HEK293 (cell line): Measurements from ENCODE around the gene P2RX6.

ENCODE experiments used
- CTCF ChIA-PET: fragments of 350-600 bp; formaldehyde crosslinking; extraction: SDS; loops from one replicate; lab custom pipeline; 2021; ENCODE audit warnings: antibody characterized with exemption; lab: Yijun Ruan, JAX
- POLR2A ChIA-PET: fragments of 300-600 bp; formaldehyde crosslinking; extraction: SDS; loops from one replicate; lab custom pipeline; 2020; ENCODE audit warnings: antibody characterized with exemption, inconsistent platforms; lab: Yijun Ruan, JAX
- H3K27ac ChIP-seq: fragments of 200-500 bp; sonication (Bioruptor generic); 2 replicates; pipeline ENCODE4 v1.5.1; 2014; ENCODE audit warnings: low read depth, low read length, control low read depth, inconsistent platforms; ENCODE audit errors: extremely low read depth
- H3K36me3 ChIP-seq, 2 experiments: fragments of 200-500 bp in 1 of 2; sonication (Bioruptor generic) in 1 of 2; 1 replicate in 1 of 2; 2 replicates in 1 of 2; pipeline ENCODE4 v1.5.1; 2014 to 2017; ENCODE audit warnings: inconsistent platforms in 2 of 2, low read length in 2 of 2; ENCODE audit not compliant: control insufficient read depth in 2 of 2, insufficient read depth in 1 of 2
- H3K4me1 ChIP-seq: fragments of 200-500 bp; sonication (Bioruptor generic); 2 replicates; pipeline ENCODE4 v1.5.1; 2014; ENCODE audit warnings: mild to moderate bottlenecking, low read length, inconsistent platforms; ENCODE audit not compliant: control insufficient read depth, insufficient read depth
- H3K4me3 ChIP-seq: 2 replicates; pipeline ENCODE4 v1.5.1; 2011; ENCODE audit warnings: low read depth, mild to moderate bottlenecking, control low read depth, low read length, moderate library complexity
- H3K9me3 ChIP-seq: fragments of 200-500 bp; sonication (Bioruptor generic); 2 replicates; pipeline ENCODE4 v1.5.1; 2014; ENCODE audit warnings: low read depth, low read length, inconsistent platforms; ENCODE audit not compliant: control insufficient read depth, insufficient read depth
- ELK4 ChIP-seq: IDR thresholded peaks from 2 replicates; pipeline ENCODE4 v1.6.1; 2011; ENCODE audit warnings: mild to moderate bottlenecking, low read depth, low read length, borderline replicate concordance
- HOXC10 ChIP-seq: sonication (generic); formaldehyde crosslinking; IDR thresholded peaks from 2 replicates; pipeline ENCODE4 v1.8.1; 2023; ENCODE audit warnings: mild to moderate bottlenecking, missing genetic modification reagents
- KLF10 ChIP-seq: fragments of 450-650 bp; IDR thresholded peaks from 2 replicates; pipeline ENCODE4 v1.5.1; 2018; ENCODE audit warnings: missing biosample characterization, mild to moderate bottlenecking, missing genetic modification characterization
- KLF17 ChIP-seq: fragments of 450-650 bp; formaldehyde crosslinking; IDR thresholded peaks from 2 replicates; pipeline ENCODE4 v1.5.1; 2016; ENCODE audit warnings: missing biosample characterization, missing genetic modification characterization
- OSR2 ChIP-seq: fragments of 450-650 bp; formaldehyde crosslinking; IDR thresholded peaks from 2 replicates; pipeline ENCODE4 v1.5.1; 2016; ENCODE audit warnings: missing biosample characterization, missing genetic modification characterization
- PRDM10 ChIP-seq: fragments of 450-650 bp; formaldehyde crosslinking; IDR thresholded peaks from 2 replicates; pipeline ENCODE4 v1.5.1; 2016; ENCODE audit warnings: missing biosample characterization, missing genetic modification characterization
- PRDM4 ChIP-seq: fragments of 450-650 bp; formaldehyde crosslinking; IDR thresholded peaks from 2 replicates; pipeline ENCODE4 v1.5.1; 2017; ENCODE audit warnings: missing biosample characterization, missing genetic modification characterization
- REPIN1 ChIP-seq: fragments of 450-650 bp; formaldehyde crosslinking; IDR thresholded peaks from 2 replicates; pipeline ENCODE4 v1.5.1; 2017; ENCODE audit warnings: missing biosample characterization, missing genetic modification characterization, low read depth
- YY1 ChIP-seq: fragments of 450-650 bp; formaldehyde crosslinking; IDR thresholded peaks from 2 replicates; pipeline ENCODE4 v1.5.1; 2018; ENCODE audit warnings: missing biosample characterization, missing genetic modification characterization
- ZBTB17 ChIP-seq: fragments of 450-650 bp; formaldehyde crosslinking; IDR thresholded peaks from 2 replicates; pipeline ENCODE4 v1.5.1; 2016; ENCODE audit warnings: missing biosample characterization, missing genetic modification characterization
- ZBTB48 ChIP-seq: fragments of 450-650 bp; formaldehyde crosslinking; IDR thresholded peaks from 2 replicates; pipeline ENCODE4 v1.5.1; 2016; ENCODE audit warnings: missing biosample characterization, missing genetic modification characterization
- ZNF112 ChIP-seq: fragments of 450-650 bp; formaldehyde crosslinking; IDR thresholded peaks from 2 replicates; pipeline ENCODE4 v1.5.0; 2017; ENCODE audit warnings: missing biosample characterization, missing genetic modification characterization
- ZNF19 ChIP-seq: fragments of 450-650 bp; formaldehyde crosslinking; IDR thresholded peaks from 2 replicates; pipeline ENCODE4; 2016; ENCODE audit warnings: missing biosample characterization, missing genetic modification characterization, low read depth
- ZNF221 ChIP-seq: fragments of 450-650 bp; formaldehyde crosslinking; IDR thresholded peaks from 2 replicates; pipeline ENCODE4 v1.5.1; 2017; ENCODE audit warnings: missing biosample characterization, missing genetic modification characterization, borderline replicate concordance
- ZNF23 ChIP-seq: fragments of 450-650 bp; formaldehyde crosslinking; IDR thresholded peaks from 2 replicates; pipeline ENCODE4 v1.5.1; 2016; ENCODE audit warnings: missing biosample characterization, missing genetic modification characterization, borderline replicate concordance
- ZNF266 ChIP-seq: fragments of 450-650 bp; formaldehyde crosslinking; IDR thresholded peaks from 2 replicates; pipeline ENCODE4 v1.5.1; 2016; ENCODE audit warnings: missing biosample characterization, missing genetic modification characterization, low read depth
- ZNF292 ChIP-seq: fragments of 450-650 bp; formaldehyde crosslinking; IDR thresholded peaks from 2 replicates; pipeline ENCODE4 v1.5.1; 2016; ENCODE audit warnings: low read depth, missing biosample characterization, missing genetic modification characterization, borderline replicate concordance
- ZNF350 ChIP-seq: fragments of 450-650 bp; formaldehyde crosslinking; IDR thresholded peaks from 2 replicates; pipeline ENCODE4 v1.5.0; 2017; ENCODE audit warnings: missing biosample characterization, mild to moderate bottlenecking, missing genetic modification characterization
- ZNF37A ChIP-seq: fragments of 450-650 bp; IDR thresholded peaks from 2 replicates; pipeline ENCODE4 v1.5.1; 2018; ENCODE audit warnings: missing biosample characterization, missing genetic modification characterization
- ZNF423 ChIP-seq: fragments of 450-650 bp; formaldehyde crosslinking; IDR thresholded peaks from 2 replicates; pipeline ENCODE4 v1.5.1; 2016; ENCODE audit warnings: missing biosample characterization, missing genetic modification characterization
- ZNF530 ChIP-seq: fragments of 450-650 bp; formaldehyde crosslinking; IDR thresholded peaks from 2 replicates; pipeline ENCODE4 v1.5.1; 2016; ENCODE audit warnings: low read depth, missing biosample characterization, missing genetic modification characterization
- ZNF561 ChIP-seq: fragments of 450-650 bp; IDR thresholded peaks from 2 replicates; pipeline ENCODE4 v1.5.1; 2018; ENCODE audit warnings: missing biosample characterization, missing genetic modification characterization, borderline replicate concordance
- ZNF623 ChIP-seq: fragments of 450-650 bp; formaldehyde crosslinking; IDR thresholded peaks from 2 replicates; pipeline ENCODE4 v1.5.1; 2016; ENCODE audit warnings: missing biosample characterization, missing genetic modification characterization
- ZNF624 ChIP-seq: fragments of 450-650 bp; formaldehyde crosslinking; IDR thresholded peaks from 2 replicates; pipeline ENCODE4 v1.5.1; 2017; ENCODE audit warnings: missing biosample characterization, missing genetic modification characterization
- ZNF629 ChIP-seq: fragments of 450-650 bp; formaldehyde crosslinking; IDR thresholded peaks from 2 replicates; pipeline ENCODE4 v1.5.1; 2017; ENCODE audit warnings: missing biosample characterization, missing genetic modification characterization
- ZNF664 ChIP-seq: fragments of 450-650 bp; formaldehyde crosslinking; IDR thresholded peaks from 2 replicates; pipeline ENCODE4 v1.5.1; 2016; ENCODE audit warnings: missing biosample characterization, missing genetic modification characterization
- ZSCAN4 ChIP-seq: fragments of 450-650 bp; formaldehyde crosslinking; IDR thresholded peaks from 2 replicates; pipeline ENCODE4 v1.5.1; 2017; ENCODE audit warnings: missing biosample characterization, missing genetic modification characterization

The P2RX6 gene

GRCh38 chr22:21001601-21002325, 13.2 kb upstream of the P2RX6 start, which contains the start of gene THAP7:
Gene THAP7 (minus strand): TSS chr22:21002118. CDS start chr22:21001911, 207 bp downstream.
- H3K36me3 ChIP-seq = peaks cover 0 to 40% of the 10 kb centered on the region in 2 experiments; a peak in 1 of 3 replicates
- H3K4me3 ChIP-seq = peak within 1 kb of the TSS; percentile 83
- ChIA-PET POLR2A (interaction anchor here (0.6 to 5.9 kb wide), 22 partner anchors 10 to 298 kb away, joined by 3 to 80 read pairs (median 4); partner anchors contain the start of genes CRKL, LZTR1 and P2RX6), CTCF (interaction anchor here (1.1 to 1.6 kb wide), 3 partner anchors 12 to 116 kb away, joined by 3 to 6 read pairs (median 3); no protein-coding TSS in a partner anchor)
- no peaks in the 10 kb centered on the region for H3K4me1 ChIP-seq
- H3K27ac ChIP-seq = peak within 1 kb of the TSS; percentile 65
- no peaks in the 10 kb centered on the region for H3K9me3 ChIP-seq
- TF ChIP-seq ZNF624 (tag by site-specific recombination) (no peak), ZNF530 (tag by site-specific recombination) (no peak), OSR2 (no peak), ZNF629 (tag by site-specific recombination) (peak; percentile 74; the same call in 1 of the 2 replicates), ZNF37A (tag by site-specific recombination) (no peak), ZNF19 (tag by site-specific recombination) (no peak), ZNF23 (tag by site-specific recombination) (no peak), ZNF561 (no peak; the same call in none of the 2 replicates), PRDM10 (tag by site-specific recombination) (peak; percentile 82), ZNF292 (tag by site-specific recombination) (no peak), KLF17 (tag by site-specific recombination) (peak; percentile 85), ZNF623 (no peak), YY1 (tag by site-specific recombination) (peak; percentile 86), ZNF664 (no peak), ZNF221 (tag by site-specific recombination) (no peak), ZNF423 (no peak), ZNF350 (tag by site-specific recombination) (no peak), ZSCAN4 (tag by site-specific recombination) (no peak), HOXC10 (peak; percentile 90; the same call in 1 of the 2 replicates), ELK4 (no peak; the same call in 1 of the 2 replicates), ZNF112 (tag by site-specific recombination) (no peak), ZNF266 (tag by site-specific recombination) (no peak), ZBTB48 (no peak), ZBTB17 (tag by site-specific recombination) (no peak; the same call in 1 of the 2 replicates), REPIN1 (tag by site-specific recombination) (no peak), PRDM4 (tag by site-specific recombination) (no peak), KLF10 (tag by site-specific recombination) (no peak; the same call in none of the 2 replicates)
